ENCODE results near the gene RFX8.

GRCh38 chr2:101435001-101435862 lies 39.7 kb downstream of the RFX8 start:
- no peak for TF ChIP-seq PBX2 (CRISPR knock-in tag; IDR thresholded peaks at IDR 0.05)
- TF ChIP-seq SP2 (CRISPR knock-in tag; IDR thresholded peaks at IDR 0.05), result no peak
- TF ChIP-seq BCL3 (CRISPR knock-in tag; IDR thresholded peaks at IDR 0.05), result no peak
- TF ChIP-seq ETV6 (CRISPR knock-in tag; conservative IDR thresholded peaks at IDR 0.05), result no peak
- no peak for TF ChIP-seq HOXA5 (CRISPR knock-in tag; IDR thresholded peaks at IDR 0.05)
- no peak for TF ChIP-seq JUN (CRISPR knock-in tag; IDR thresholded peaks at IDR 0.05)
- TF ChIP-seq STAG1 (CRISPR knock-in tag; IDR thresholded peaks at IDR 0.05), result no peak
